Upper lobe of left lung (tissue), 4 donors: ENCODE results near the gene GTF2IRD1.

ENCODE experiments used
- CTCF ChIP-seq, 6 experiments: fragments of 450-650 bp in 4 of 6; fragments of 200-600 bp in 2 of 6; sonication (generic) in 2 of 6; IDR thresholded peaks; one replicate each; pipeline ENCODE4 v1.5.1; 2016 to 2019; ENCODE audit warnings: antibody characterized with exemption in 6 of 6
- POLR2AphosphoS5 ChIP-seq, 2 donors: sonication (generic); formaldehyde crosslinking; IDR thresholded peaks; one replicate each; pipeline ENCODE4 v1.5.1; 2017; ENCODE audit warnings: antibody characterized with exemption in 2 of 2

- no peak for TF ChIP-seq CTCF (IDR thresholded peaks at IDR 0.05)
- TF ChIP-seq POLR2AphosphoS5 (IDR thresholded peaks at IDR 0.05) = no peak
Measured at GRCh38 chr7:74619235-74619860, 165.6 kb downstream of the GTF2IRD1 start.
